Left lung (tissue), 10 donors: ENCODE data around the gene NTRK1. TPM values are rescaled to one million over a fixed set of nuclear protein-coding genes. Genes with fewer than 3 reads are reported as not detected.

ENCODE experiments used
- ATAC-seq: fragments of 200-7000 bp; cut with Tn5 transposase; one replicate; pipeline ENCODE4 v1.9.1; 2020; ENCODE audit warnings: moderate library complexity
- DNase-seq, 4 donors: peaks; one replicate each; pipeline ENCODE4 v3.0.0-alpha.2; 2013 to 2020
- H3K27ac ChIP-seq, 2 donors: fragments of 200-600 bp; sonication (generic) in 1 of 2; one replicate each; pipeline versions ENCODE4 v1.5.0 to v1.8.0; 2020 to 2021
- H3K27me3 ChIP-seq, 2 donors: fragments of 200-600 bp; sonication (generic) in 1 of 2; one replicate each; pipeline versions ENCODE4 v1.5.0 to v1.8.0; 2020 to 2021
- H3K36me3 ChIP-seq, 2 donors: fragments of 200-600 bp; sonication (generic) in 1 of 2; one replicate each; pipeline versions ENCODE4 v1.5.0 to v1.8.0; 2020 to 2021
- H3K4me1 ChIP-seq, 2 donors: fragments of 200-600 bp; one replicate each; pipeline ENCODE4 v1.8.0; 2021
- H3K4me3 ChIP-seq, 2 donors: fragments of 200-600 bp; sonication (generic) in 1 of 2; one replicate each; pipeline versions ENCODE4 v1.5.0 to v1.8.0; 2020 to 2021; ENCODE audit warnings: mild to moderate bottlenecking in 1 of 2
- H3K9me3 ChIP-seq, 2 donors: fragments of 200-600 bp; sonication (generic) in 1 of 2; one replicate each; pipeline versions ENCODE4 v1.5.0 to v1.8.0; 2020 to 2021
- CTCF ChIP-seq, 2 donors: fragments of 200-600 bp; sonication (generic) in 1 of 2; IDR thresholded peaks; one replicate each; pipeline versions ENCODE4 v1.5.0 to v1.8.0; 2021; ENCODE audit warnings: antibody characterized with exemption in 2 of 2
- intact Hi-C, 2 donors: fragments of 100-400 bp; cut with DNase I; formaldehyde crosslinking; loops; one replicate each; pipeline versions ENCODE4 v1.11.2 to v1.14.2; 2022
- polyA plus RNA-seq, 6 donors: library from polyadenylated mRNA; unstranded; fragments of 120-200 nt; gene quantifications; one replicate each; pipeline ENCODE4 v1.2.1, GENCODE V29; 2013; ENCODE audit not compliant: insufficient read length in 6 of 6
- total RNA-seq, 2 donors: library from RNA; stranded (reverse); fragmentation: NEBNext Ultra II Directional; extraction: Animal tissue kit (Norgen Biotek cat#: 25700); gene quantifications; one replicate each; pipeline ENCODE4 v1.2.1, GENCODE V29; 2021
- donor health status: DM: no; HTN: yes; CAD: no.
- donor health status: DM: no; HTN: no; CAD: no.

The NTRK1 gene
- total and polyA plus RNA-seq, 8 donors: 0.15 to 0.97 (median 0.34) TPM; not detected in 1

GRCh38 chr1:156927215-156928042, 66.8 kb downstream of the NTRK1 start:
- DNase-seq (peak; percentile 41 to 91 (median 75)), ATAC-seq (peak; percentile 85)
- Histone ChIP-seq H3K9me3 (no peaks in the 10 kb centered on the region), H3K4me3 (peak overlapping the region; percentile 0 to 11), H3K4me1 (peaks cover 17 to 53% of the 10 kb centered on the region in 2 donors), H3K36me3 (no peaks in the 10 kb centered on the region), H3K27ac (no peak overlapping the region), H3K27me3 (peaks cover 51 to 81% of the 10 kb centered on the region in 2 donors)
- peak; percentile 56 to 69 for TF ChIP-seq CTCF (IDR thresholded peaks at IDR 0.05)
- intact Hi-C loops: no loop called here

- Histone ChIP-seq H3K4me1 (peaks cover 17 to 51% of the 10 kb centered on the region in 2 donors), H3K27me3 (peaks cover 44 to 74% of the 10 kb centered on the region in 2 donors), H3K9me3 (no peaks in the 10 kb centered on the region), H3K4me3 (peak overlapping the region in 1 of 2 donors; percentile 0), H3K27ac (no peak overlapping the region), H3K36me3 (no peaks in the 10 kb centered on the region)
- intact Hi-C loops: no loop called here
- DNase-seq (no peak), ATAC-seq (no peak)
- no peak for TF ChIP-seq CTCF (IDR thresholded peaks at IDR 0.05)
These were observed 67.5 kb downstream of the NTRK1 start for GRCh38 chr1:156928043-156928602.

- peaks cover 0 to 3% of the 10 kb centered on the region in 2 donors for H3K36me3 ChIP-seq
- H3K4me3 ChIP-seq: no peak overlapping the region
- H3K9me3 ChIP-seq: no peaks in the 10 kb centered on the region
- ATAC-seq (no peak), DNase-seq (no peak)
- intact Hi-C loops: no loop called here
- H3K27ac ChIP-seq: no peak overlapping the region
- TF ChIP-seq CTCF (IDR thresholded peaks at IDR 0.05): no peak
- peaks cover 7 to 39% of the 10 kb centered on the region in 2 donors for H3K4me1 ChIP-seq
- H3K27me3 ChIP-seq: peaks cover 28 to 58% of the 10 kb centered on the region in 2 donors
These were observed 69.1 kb downstream of the NTRK1 start for GRCh38 chr1:156929596-156930238.

GRCh38 chr1:156930483-156930882, 69.8 kb downstream of the NTRK1 start:
- H3K9me3 ChIP-seq: no peaks in the 10 kb centered on the region
- no peak for TF ChIP-seq CTCF (IDR thresholded peaks at IDR 0.05)
- ATAC-seq: no peak
- no peak for DNase-seq
- H3K36me3 ChIP-seq: peaks cover 0 to 11% of the 10 kb centered on the region in 2 donors
- peaks cover 7 to 39% of the 10 kb centered on the region in 2 donors for H3K4me1 ChIP-seq
- intact Hi-C loops: no loop called here
- H3K4me3 ChIP-seq: no peak overlapping the region
- no peak overlapping the region for H3K27ac ChIP-seq
- H3K27me3 ChIP-seq: peaks cover 22 to 50% of the 10 kb centered on the region in 2 donors

Other genes with a start within 250 kb of the NTRK1 start
- gene HAPLN2, start 241.4 kb upstream of the NTRK1 start, total RNA-seq: under 1 TPM in 1 of 2 donors, not detected in 1; 0.18 TPM
- under 1 TPM; 0.15 to 0.50 (median 0.33) TPM for gene HAPLN2, start 241.4 kb upstream of the NTRK1 start, polyA plus RNA-seq
- under 1 TPM; 0.34 to 0.35 TPM for gene BCAN, start 218.7 kb upstream of the NTRK1 start, total RNA-seq
- under 1 TPM; 0.34 to 0.87 (median 0.75) TPM for gene BCAN, start 218.7 kb upstream of the NTRK1 start, polyA plus RNA-seq
- gene NES, start 183.5 kb upstream of the NTRK1 start, total RNA-seq: 10 to 100 TPM; 56.9 to 58.5 TPM
- 10 to 100 TPM; 54.9 to 84.0 (median 71.8) TPM for gene NES, start 183.5 kb upstream of the NTRK1 start, polyA plus RNA-seq
- gene CRABP2, start 155.3 kb upstream of the NTRK1 start, total RNA-seq: 10 to 100 TPM in 1 of 2 donors, 1 to 10 TPM in 1; 2.7 to 23.3 TPM
- 100 to 1,000 TPM in 4 of 6 donors, 10 to 100 TPM in 2; 79.4 to 154 (median 109) TPM for gene CRABP2, start 155.3 kb upstream of the NTRK1 start, polyA plus RNA-seq
- gene METTL25B, start 132.4 kb upstream of the NTRK1 start, total RNA-seq: 10 to 100 TPM; 30.6 to 35.3 TPM
- 10 to 100 TPM; 32.6 to 41.7 (median 35.9) TPM for gene METTL25B, start 132.4 kb upstream of the NTRK1 start, polyA plus RNA-seq
- gene ISG20L2, start 132.1 kb upstream of the NTRK1 start, total RNA-seq: 10 to 100 TPM; 18.3 to 30.8 TPM
- 10 to 100 TPM; 36.9 to 45.9 (median 43.4) TPM for gene ISG20L2, start 132.1 kb upstream of the NTRK1 start, polyA plus RNA-seq
- gene MRPL24, start 119.8 kb upstream of the NTRK1 start, total RNA-seq: 10 to 100 TPM; 42.8 to 62.2 TPM
- 10 to 100 TPM; 53.1 to 58.1 (median 55.4) TPM for gene MRPL24, start 119.8 kb upstream of the NTRK1 start, polyA plus RNA-seq
- gene HDGF, start 109.2 kb upstream of the NTRK1 start, total RNA-seq: 100 to 1,000 TPM; 139 to 207 TPM
- 100 to 1,000 TPM; 212 to 260 (median 239) TPM for gene HDGF, start 109.2 kb upstream of the NTRK1 start, polyA plus RNA-seq
- 10 to 100 TPM; 40.7 to 56.2 TPM for gene PRCC, start 93.3 kb upstream of the NTRK1 start, total RNA-seq
- gene PRCC, start 93.3 kb upstream of the NTRK1 start, polyA plus RNA-seq: 100 to 1,000 TPM in 1 of 6 donors, 10 to 100 TPM in 5; 94.5 to 106 (median 97.4) TPM
- gene SH2D2A, start 44.0 kb upstream of the NTRK1 start, total RNA-seq: 1 to 10 TPM; 1.7 to 4.4 TPM
- under 1 TPM; 0.36 to 0.85 (median 0.63) TPM for gene SH2D2A, start 44.0 kb upstream of the NTRK1 start, polyA plus RNA-seq
- not detected for gene INSRR, start 1.7 kb upstream of the NTRK1 start, total RNA-seq
- under 1 TPM in 4 of 6 donors, not detected in 2; 0.03 to 0.06 (median 0.04) TPM for gene INSRR, start 1.7 kb upstream of the NTRK1 start, polyA plus RNA-seq
- gene PEAR1, start 32.9 kb downstream of the NTRK1 start, total RNA-seq: 10 to 100 TPM; 10.6 to 12.3 TPM
- gene PEAR1, start 32.9 kb downstream of the NTRK1 start, polyA plus RNA-seq: 10 to 100 TPM; 25.7 to 30.1 (median 29.4) TPM
- gene LRRC71, start 59.8 kb downstream of the NTRK1 start, total RNA-seq: 1 to 10 TPM in 1 of 2 donors, under 1 TPM in 1; 0.38 to 3.5 TPM
- gene LRRC71, start 59.8 kb downstream of the NTRK1 start, polyA plus RNA-seq: 1 to 10 TPM; 1.1 to 5.5 (median 3.1) TPM
- gene ARHGEF11, start 184.9 kb downstream of the NTRK1 start, total RNA-seq: 10 to 100 TPM; 35.8 to 53.4 TPM
- 10 to 100 TPM; 34.4 to 53.5 (median 40.1) TPM for gene ARHGEF11, start 184.9 kb downstream of the NTRK1 start, polyA plus RNA-seq
- not detected for gene ETV3L, start 238.9 kb downstream of the NTRK1 start, total RNA-seq
- gene ETV3L, start 238.9 kb downstream of the NTRK1 start, polyA plus RNA-seq: not detected